ENCODE measurements around the gene DNAH12.
"Not testable (repeated sequence)": the region's sequence is repeated elsewhere in the genome, so short reads cannot be mapped to it uniquely, and the experiment has no call there.

The DNAH12 gene

DNA sequence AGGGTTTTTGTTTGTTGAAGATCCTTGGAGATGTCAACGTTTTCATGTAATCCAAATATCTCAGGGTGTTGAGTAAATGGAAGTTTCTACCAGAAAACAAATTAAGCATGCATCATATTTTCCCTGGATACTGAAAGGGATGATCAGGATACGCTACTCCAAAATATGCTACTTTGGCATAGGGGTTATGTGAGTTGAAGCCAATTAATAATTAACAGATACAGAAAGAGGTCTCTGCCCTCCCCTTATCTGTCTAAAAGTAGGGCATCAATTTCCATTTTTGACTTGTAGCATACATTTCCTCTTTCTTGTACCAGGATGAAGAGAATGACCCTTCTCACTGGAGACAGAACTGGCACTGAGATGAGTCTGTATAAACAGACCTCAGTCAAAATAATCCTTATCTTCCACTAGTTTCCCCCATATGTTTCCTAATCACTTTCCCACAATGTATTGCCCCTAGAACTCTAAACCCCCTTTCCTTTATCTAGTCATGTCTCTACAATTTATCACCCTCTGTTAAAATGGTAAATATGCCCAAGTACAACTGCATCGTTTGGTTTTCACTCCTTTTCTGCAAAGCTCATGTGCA, 234.3 kb downstream of the DNAH12 start:
- DNase-seq, result no peak

DNA sequence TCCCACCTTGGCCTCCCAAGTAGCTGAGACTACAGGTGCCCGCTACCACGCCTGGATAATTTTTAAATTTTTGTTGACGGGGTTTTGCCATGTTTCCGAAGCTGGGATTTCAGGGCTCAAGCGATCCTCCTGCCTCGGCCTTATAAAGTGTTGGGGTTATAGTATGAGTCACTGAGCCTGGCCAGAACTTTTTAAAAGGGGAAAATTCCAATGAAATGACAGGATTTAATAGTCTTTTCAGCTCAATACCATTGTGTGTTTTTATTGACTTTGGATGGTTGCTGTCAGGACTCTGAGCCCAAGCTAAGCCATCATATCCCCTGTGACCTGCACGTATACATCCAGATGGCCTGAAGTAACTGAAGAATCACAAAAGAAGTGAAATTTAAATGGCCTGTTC, 240.6 kb downstream of the DNAH12 start:
- not testable (repeated sequence) for DNase-seq

DNA sequence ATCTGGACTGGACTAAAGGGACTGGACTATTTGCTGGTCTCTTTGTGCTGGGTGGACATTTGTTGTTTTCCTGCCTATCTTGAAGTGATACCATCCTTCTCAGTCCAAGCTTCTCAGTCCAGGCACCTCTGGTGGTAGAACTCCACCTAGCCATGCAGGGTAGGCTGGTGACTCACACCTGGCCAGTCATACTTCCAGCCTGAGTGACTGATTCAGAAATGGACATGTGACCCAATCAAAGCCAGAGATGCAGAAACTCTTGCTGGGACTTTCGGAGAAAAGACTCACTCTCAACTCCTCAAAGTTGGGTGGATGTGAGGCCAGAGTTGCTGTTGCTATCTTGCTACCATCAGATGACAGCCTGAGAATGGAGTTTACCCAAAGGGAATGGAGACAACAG, 246.1 kb downstream of the DNAH12 start:
- DNase-seq, result no peak

DNA sequence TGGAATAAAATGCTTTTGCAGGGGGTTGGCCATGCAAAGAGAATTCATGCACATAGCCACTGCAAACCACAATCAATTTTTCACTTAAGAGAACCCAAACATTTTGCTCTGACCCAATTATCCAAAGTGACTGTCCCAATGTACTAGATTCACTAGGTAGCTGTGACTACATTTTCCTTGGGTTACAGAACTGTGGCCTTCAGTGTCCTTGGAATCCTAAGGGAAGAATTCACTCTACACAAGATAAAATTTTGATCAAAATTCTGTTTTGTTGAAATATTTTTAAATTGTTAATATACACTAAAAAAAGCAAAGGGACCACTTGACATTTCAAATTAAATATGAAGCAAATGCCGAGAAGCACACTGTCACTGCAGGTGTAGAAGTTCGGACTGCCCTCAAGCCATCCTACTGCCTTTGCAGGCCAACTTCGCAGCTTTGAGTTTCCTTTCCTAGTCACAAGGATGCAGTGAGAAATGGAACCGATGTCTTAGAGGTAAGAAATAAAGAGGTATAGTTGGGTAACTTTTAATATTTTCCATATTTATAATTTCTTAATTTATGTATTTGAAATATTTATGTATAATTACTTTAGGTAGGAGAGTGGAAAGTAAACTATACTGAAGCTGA, 251.1 kb downstream of the DNAH12 start:
- no peak for DNase-seq

DNA sequence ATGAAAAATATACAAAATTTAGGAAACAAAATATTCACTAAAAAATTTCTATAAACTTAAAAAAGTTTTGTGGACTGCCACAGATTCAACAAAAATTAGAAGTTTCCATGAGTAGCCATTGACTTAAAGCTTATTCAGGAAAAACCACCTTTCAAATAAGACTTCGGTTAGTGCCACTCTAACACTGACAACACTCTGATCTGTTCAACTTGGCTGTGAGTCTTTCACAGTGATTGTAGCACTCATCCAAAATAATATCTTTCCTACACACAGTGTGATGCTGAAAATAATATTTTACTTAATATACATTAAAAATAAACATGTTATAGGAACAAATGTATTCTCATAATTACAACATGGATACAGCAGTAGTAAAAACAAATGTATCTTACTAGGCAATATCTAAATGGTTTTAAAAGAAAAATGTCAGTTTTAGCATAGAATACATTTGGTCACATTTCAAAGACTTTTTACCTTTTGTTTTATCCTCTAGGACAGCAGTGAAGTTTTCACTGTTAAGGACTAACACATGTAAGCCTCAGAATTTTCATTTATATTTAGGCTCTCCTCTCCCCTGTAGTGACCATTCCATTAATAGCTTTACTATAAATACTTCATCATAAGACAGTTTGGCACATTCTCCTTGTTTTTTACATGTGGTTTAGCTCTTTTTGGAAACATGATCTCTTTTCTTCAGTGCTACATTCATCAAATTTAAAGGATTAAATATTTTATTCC, 251.8 kb downstream of the DNAH12 start, which contains the start of gene ASB14:
TSS of gene ASB14 (minus strand) at position 527 of the 738 bp plus-strand sequence. CDS start 652 bp downstream, outside the sequence.
- DNase-seq, result no peak

GRCh38 chr3:57288403-57288802, 255.7 kb downstream of the DNAH12 start:
- DNase-seq, result no peak

GRCh38 chr3:57287205-57287604, 256.9 kb downstream of the DNAH12 start:
- no peak for DNase-seq

DNA sequence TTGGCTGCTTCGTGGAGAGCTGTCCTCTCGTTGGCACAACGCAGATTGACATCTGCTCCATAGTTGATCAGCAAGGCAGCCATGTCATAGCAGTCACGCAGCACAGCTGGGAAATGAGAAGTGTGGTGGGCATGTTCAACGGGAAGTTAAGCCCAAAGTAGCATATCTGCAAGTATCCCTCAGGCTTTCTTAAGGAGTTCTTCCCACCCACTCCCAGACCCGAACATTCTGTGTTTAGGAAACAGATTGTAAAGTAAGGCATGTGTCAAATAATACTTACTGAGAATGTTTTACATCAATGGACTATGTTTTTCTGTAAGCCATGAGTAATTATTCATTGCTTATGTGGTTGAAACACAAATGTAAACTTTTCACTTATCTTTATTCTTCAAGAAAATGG, 260.8 kb downstream of the DNAH12 start:
- no peak for DNase-seq

GRCh38 chr3:57281715-57282114, 262.4 kb downstream of the DNAH12 start:
- DNase-seq, result no peak

DNA sequence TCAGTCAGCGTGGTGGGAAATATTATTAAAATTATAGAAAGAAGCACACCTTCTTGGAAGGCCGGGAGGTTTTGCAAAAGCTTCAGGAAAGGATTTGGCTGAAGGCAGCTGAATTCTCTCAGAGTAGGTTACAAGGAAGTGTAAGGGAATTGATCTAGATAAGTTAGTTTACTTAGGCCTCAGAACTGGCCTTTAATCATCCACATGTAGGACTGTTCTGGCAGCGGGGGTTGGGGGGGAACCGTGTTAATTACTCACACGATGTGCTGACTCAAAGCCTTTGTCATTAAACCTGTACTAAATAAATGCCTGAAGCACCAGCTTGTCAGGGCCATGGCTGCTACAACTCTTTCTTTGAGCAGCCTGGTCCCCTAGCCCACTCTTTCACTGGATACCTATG, 264.5 kb downstream of the DNAH12 start:
- no peak for DNase-seq

DNA sequence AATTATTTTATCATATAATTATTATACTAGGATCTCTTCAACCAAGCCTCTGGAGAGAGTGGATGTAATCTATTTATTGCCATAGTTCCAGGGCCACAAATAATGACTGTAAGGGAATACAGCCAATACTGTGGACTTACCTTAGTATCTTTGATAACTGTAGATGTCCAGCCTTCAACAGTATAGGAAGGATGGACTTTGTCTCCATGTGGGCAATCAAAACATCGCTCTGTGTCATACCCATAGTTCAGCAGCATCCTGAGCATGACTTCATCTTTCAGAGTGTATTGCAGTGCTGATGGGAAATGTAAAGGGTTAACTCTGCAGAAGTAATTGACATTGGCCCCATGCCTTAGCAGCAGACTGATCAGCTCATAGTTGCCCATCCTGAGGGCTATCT, 265.9 kb downstream of the DNAH12 start:
- no peak for DNase-seq

DNA sequence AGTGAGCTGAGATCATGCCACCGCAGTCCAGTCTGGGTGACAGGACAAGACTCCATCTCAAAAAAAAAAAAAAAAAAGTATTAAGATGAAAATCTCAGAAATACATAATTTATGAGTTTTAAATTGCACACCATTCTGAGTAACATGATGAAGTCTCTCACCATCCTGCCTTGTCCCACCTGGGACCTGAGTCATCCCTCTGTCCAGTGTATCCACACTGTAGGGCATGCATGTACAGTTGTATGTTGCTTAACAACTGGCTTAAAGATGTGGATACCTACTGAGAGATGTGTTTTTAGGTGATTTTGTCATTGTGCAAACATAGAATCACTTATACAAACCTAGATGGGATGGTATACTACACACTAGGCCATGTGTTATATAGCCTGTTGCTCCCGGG, 268.8 kb downstream of the DNAH12 start:
- DNase-seq, result no peak

GRCh38 chr3:57274845-57275244, 269.3 kb downstream of the DNAH12 start:
- no peak for DNase-seq

DNA sequence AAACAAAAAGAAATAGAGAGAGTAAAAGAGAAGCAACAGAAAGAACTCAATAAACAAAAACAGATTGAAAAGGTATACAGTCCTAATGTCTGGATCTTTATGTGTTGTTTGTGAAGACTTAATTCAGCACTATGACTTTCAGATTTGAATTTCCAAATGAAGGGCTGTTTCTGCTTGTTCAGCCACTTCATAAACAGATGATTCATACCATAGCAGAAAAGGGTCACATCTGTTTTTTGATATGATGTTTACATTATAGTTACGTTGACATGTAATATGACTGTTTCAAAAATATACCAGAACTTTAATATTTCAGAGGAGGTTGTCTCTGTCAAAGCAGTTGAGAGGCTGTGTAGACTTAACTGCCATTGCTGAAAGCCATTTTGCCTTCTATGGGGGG, 275.7 kb downstream of the DNAH12 start:
- no peak for DNase-seq

- DNase-seq, result no peak
Observed at GRCh38 chr3:57261929-57262328, 282.2 kb downstream of the DNAH12 start.

DNA sequence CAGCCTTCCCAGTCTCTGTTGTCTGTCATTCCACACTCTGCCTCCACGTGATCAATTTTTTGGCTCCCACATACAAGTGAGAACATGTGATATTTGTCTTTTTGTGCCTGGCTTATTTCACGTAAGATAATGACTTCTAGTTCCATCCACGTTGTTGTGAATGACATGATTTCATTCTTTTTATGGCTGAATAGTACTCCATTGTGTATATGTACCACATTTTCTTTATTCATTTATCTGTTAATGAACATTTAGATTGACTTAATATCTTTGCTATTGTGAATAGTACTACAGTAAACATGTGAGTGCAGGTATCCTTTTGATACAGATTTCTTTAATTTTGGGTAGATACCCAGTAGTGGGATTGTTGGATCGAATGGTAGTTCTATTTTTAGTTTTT, 283.0 kb downstream of the DNAH12 start:
- DNase-seq, result no peak

DNA sequence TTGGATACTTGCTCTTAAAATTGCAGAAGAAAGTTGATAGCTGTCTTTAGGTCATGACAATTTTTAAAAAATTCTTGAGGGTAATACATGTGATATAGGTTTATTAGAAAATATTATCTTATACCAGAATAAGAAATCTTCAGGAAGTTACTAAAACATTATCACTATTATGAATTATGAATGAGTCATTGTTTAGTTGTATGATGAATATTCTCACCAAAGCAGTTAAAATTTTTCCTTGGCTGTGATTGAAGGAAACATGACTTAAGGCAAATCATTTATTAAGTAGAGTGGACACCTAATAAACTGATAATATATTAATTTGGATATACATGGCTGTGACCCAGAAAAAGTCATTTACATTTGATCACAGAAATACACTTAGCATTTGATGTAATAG, 286.5 kb downstream of the DNAH12 start:
- no peak for DNase-seq

- no peak for DNase-seq
Observed at GRCh38 chr3:57256844-57257243, 287.3 kb downstream of the DNAH12 start.

DNA sequence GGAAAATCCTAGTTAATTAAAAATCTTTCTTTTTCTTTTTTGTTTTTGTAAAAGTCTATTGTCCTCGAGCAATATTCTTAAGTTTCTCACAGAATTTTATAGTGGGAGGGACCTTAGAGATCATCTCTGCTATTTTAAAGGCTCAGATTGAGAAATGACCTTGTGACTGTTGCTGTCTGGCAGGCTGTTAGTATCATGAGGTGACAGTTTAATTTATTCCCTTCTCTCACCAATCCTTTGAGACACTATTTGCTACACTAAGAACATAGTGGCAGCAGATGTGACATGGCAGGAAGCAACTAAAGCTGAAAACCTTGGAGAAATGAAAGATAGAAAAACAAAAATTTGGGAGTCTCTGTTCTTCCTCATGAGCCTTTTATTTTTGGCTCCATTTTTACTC, 291.7 kb downstream of the DNAH12 start:
- DNase-seq, result no peak

DNA sequence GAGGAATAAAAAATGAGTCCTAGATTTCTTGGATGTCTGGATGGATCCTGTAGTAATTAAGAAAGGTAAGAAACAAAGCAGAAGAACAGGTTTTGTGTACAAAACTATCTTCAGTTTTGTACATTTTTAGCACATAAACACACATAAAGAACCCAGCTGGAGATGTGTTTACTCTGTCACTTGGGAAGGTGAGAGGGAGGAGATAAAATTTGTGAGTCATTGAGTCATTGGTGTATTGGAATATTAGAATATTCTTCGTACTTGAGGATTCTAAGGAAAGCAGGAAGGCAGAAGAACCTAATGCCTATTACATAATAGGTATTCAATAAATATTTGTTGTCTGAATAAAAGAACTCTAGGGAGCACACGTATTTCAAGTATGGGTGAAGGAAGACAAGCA, 299.2 kb downstream of the DNAH12 start:
- DNase-seq, result no peak

Data from CD4-positive, alpha-beta T cell treated with Interferon gamma for 1 hour (primary cell).